HL-60/S4 treated with retinoic acid at 250 ng/mL for 4 days and 3 days (cell line): ENCODE results near the gene TBC1D10B.

Experiments used
- in situ Hi-C: fragments of 300-500 bp; cut with MboI; formaldehyde crosslinking; loops from 2 replicates; pipeline ENCODE4 v1.7.0; 2022; ENCODE audit warnings: low sequenced_read_pairs

TBC1D10B gene

GRCh38 chr16:30376461-30376902 lies 6.2 kb upstream of the TBC1D10B start:
- in situ Hi-C loops, result no loop called here

DNA sequence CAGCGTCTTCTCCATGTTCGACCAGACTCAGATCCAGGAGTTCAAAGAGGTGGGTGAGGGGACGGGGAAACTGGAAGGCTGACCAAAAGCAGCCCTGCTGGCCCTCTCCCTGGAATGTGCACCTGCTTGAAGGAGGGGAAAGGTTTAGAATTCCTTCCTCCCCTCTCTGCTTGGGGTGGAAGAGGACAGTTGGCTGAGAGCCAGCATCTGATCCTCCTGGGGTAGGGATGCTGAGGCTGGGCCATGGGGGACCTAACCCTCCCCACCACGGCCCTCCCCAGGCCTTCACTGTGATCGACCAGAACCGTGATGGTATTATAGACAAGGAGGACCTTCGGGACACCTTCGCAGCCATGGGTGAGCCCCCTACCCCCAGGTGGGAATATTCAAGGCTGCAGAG lies 5.6 kb upstream of the TBC1D10B start:
- in situ Hi-C loops, result no loop called here

GRCh38 chr16:30374538-30374937 lies 4.2 kb upstream of the TBC1D10B start, which contains the start of gene MYL11:
TSS of gene MYL11 (plus strand) at chr16:30374802. CDS start at chr16:30374858, 56 bp downstream.
- in situ Hi-C loops, result no loop called here

- in situ Hi-C loops, result no loop called here
Observed at GRCh38 chr16:30372725-30373124, 2.4 kb upstream of the TBC1D10B start.

DNA sequence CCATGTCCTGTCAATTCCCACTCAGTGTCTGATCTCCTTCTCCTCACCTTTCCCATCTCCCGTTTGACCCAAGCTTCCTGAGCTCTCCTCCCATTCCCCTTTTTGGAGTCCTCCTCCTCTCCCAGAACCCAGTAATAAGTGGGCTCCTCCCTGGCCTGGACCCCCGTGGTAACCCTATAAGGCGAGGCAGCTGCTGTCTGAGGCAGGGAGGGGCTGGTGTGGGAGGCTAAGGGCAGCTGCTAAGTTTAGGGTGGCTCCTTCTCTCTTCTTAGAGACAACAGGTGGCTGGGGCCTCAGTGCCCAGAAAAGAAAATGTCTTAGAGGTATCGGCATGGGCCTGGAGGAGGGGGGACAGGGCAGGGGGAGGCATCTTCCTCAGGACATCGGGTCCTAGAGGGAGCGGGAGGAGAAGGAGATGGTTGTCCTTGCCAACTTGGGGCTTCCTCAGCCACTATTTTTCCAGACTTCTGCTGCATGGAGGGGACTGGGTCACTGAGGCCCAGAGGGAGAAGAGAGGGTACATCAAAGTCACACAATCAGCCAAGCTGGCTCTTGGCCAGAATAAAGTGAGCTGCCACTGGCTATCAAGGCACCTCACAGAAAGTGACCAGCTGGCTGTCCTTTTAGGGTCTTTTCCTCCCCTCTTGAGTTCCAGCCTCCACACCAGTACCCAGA lies 1.9 kb upstream of the TBC1D10B start:
- in situ Hi-C loops, result no loop called here

DNA sequence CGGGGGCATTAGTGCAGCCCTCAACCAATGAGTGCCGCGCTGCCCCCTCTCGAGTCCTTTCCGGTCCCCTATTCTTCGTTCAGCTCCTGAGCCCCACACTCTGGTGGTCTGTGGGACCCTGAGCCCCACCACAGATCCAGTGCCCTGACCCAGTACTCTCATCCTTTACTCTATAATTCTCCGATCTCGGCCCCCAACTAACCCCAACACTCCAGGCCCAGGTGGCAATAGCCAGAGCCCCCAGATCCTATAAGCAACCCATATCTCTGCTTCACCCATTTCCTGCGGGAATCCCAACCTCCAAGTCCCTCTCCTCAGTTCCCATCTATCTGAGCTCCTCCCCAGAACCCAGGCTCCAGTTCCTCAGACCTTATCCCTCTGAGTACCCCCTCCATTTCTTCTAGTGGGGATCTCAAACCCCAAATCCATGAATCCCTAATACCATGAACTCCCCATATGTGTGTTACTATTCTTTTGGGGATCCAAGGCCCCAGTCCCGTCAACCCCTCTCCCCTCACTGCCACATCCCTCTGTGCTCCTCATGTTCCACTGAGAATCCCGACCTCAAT lies 1.0 kb upstream of the TBC1D10B start:
- in situ Hi-C loops, result no loop called here

DNA sequence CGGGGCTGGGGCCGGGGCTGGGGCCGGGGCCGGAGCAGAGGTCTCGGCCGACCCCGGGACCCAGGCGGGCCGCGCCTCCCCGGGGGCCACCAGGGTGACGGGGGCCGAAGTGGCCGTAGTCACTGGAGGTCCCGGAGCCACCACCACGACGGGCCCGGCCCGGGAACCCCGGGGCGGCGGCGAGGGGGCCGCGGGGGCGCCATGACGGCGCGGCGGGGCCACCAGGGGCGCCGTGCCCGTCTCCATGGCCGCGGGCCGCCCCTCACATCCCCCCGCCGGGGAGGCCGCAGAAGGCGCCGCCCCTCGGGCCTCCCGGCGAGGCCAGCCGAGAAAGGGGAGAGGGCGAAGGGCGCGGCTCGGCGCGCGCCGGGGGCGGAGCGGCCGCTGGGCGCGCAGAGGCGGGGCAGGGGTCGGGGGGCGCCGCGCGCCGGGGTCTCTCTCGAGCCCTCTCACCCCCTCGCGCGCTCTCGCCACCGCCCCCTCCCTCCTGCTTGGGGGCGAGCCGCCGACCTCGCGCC lies 297 bp downstream of the TBC1D10B start:
- in situ Hi-C loops, result no loop called here

GRCh38 chr16:30369091-30369937 lies 980 bp downstream of the TBC1D10B start:
- in situ Hi-C loops, result no loop called here

DNA sequence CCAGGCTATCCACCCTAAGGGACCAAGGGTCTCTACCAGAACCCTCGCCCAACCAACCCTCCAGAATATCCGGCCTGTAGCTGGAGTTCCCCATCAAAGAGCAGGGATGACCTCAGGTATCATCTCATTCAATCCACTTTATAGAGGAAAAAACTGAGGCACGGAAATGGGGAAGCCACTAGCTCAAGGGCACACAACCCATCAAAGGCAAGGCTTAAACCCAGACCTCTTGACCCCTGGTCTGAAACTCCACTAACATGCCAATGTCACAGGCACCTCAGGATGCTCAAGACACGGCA lies 1.6 kb downstream of the TBC1D10B start:
- in situ Hi-C loops, result no loop called here

- in situ Hi-C loops, result no loop called here
Observed at GRCh38 chr16:30368122-30368791, 2.0 kb downstream of the TBC1D10B start.

DNA sequence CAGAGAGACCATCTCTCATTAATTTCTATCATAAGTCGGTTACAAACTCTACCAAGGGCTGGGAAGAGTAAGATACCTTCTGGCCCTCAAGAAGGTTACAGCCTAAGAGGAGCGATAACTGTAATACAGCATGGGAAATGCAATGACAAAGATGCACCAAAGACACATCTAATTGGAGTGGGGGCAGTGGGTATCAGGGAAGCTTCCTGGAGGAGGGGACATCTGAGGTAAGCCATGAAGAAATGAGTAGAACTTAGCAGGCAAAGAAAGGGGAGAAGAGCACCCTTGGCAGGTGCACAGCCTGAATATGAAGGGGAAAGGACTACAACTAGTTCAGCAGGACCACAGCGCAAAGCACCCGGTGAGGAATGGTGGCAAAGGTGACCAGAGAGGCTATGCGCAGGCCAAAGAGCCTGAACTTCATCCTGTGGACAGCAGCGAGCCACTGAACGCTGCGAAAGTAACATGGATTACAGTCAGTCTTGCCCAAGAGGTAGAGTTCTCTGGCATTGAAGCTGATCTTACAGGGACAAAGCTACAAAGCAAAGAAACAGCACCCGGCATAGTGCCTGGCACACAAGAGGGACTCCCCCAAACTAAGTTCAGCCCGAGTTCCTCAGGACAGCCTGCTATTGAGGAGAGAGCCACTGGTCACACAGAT lies 2.8 kb downstream of the TBC1D10B start:
- in situ Hi-C loops, result no loop called here

GRCh38 chr16:30366511-30366910 lies 3.8 kb downstream of the TBC1D10B start:
- in situ Hi-C loops, result no loop called here

GRCh38 chr16:30365200-30365599 lies 5.1 kb downstream of the TBC1D10B start:
- in situ Hi-C loops, result no loop called here

GRCh38 chr16:30361180-30361579 lies 9.1 kb downstream of the TBC1D10B start:
- in situ Hi-C loops, result no loop called here

GRCh38 chr16:30359871-30360170 lies 10.5 kb downstream of the TBC1D10B start:
- in situ Hi-C loops, result no loop called here

- in situ Hi-C loops, result no loop called here
Observed at GRCh38 chr16:30358990-30359870, 11.1 kb downstream of the TBC1D10B start.

GRCh38 chr16:30358577-30358936 lies 11.7 kb downstream of the TBC1D10B start:
- in situ Hi-C loops, result no loop called here

DNA sequence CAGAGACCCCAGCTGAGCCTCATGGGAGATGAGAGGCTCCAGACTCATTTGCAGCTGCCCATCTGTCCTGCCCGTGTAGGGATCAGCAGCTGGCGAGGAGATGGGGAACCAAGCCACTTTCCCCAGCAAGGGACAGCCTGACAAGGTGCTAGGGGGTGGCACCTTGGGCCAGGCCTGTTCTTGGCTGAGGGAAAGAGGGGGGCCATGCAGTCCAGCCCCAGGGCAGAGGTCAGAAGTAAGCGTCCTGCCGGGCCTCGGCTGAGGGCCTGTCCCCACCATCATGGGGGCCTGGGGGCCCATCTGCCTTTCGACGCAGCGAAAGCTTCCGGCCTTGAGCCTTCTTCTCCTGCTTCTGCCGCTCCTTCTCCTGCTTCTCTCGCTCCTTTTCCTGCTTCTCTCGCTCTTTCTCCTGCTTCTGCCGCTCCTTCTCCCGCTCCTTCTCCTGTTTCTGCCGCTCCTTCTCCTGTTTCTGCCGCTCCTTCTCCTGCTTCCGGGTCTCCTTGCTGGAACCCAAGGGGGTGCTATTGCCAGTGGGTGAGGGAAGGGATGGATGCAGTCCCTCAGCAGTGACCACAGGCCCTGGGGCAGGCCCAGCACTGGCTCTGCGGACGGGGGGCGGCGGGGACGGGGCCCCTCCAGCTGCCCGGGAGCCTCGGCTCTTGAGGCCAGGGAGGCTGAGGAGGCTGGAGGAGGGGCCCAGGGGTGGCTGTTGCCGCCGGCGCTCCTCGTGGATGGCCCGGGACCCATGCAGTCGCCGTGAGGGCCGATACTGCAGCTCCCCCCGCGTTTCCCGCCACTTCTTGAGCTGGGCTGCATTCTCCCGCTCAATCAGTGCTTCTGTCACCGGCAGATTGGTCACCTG lies 12.3 kb downstream of the TBC1D10B start:
- in situ Hi-C loops, result no loop called here

DNA sequence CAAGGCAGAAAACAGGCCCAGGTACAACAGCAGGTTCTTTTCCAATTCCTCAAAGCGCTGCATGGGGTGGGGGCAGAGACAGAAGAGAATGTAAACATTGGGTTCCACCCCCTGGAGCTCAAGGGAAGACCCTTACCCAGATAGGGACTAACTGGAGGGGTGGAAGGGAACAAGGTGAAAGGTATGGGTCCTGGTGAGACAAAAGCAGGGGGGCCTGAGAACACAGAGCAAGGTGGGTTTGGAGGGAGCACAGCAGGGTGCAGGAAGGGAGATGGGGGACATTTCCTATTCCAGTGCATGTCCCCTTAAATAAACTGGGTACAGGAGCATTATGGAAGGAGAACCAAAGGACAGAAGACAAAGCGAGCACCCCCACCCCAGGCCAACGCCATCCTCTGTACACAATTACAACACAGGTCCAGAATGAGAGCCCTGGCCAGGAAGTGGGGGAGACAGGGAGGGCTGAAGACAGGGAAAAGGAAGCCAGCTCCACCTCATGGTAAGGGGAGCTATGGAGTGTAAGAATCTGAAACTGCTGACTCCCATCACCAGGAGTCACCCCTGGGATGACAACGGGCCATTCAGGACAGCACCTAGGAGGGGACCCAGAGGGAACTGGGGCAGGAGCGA lies 13.1 kb downstream of the TBC1D10B start:
- in situ Hi-C loops, result no loop called here
